ENCODE results near the gene SLC9A9. TPM values are rescaled to one million over a fixed set of nuclear protein-coding genes. Genes with fewer than 3 reads are reported as not detected.

SLC9A9 gene
- total RNA-seq, 2 donors from 2014 or later = 29.6 to 60.1 TPM

DNA sequence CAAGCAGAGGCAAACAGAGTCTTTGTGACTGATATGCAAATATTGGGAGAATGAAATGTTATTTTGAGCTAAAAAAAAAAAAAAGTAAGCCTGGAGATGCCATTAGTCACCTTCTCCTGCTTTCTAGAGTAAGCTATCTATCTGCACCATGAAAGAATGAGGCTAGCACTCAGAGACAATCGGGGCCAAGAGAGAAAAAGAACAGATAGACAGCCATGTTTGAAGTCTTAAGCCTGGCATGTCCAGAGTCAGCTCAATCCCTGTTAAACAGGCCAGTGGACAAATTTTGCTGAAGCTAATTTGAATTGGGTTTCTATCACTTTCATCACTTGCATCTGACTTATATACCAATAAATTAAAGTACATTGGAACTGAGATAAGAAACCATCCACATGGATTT lies 204.4 kb downstream of the SLC9A9 start:
- Histone ChIP-seq H3K4me1 (ENCODE audit: control insufficient read depth in 1 of 2, low read depth in 2 of 2) (no peaks in the 10 kb centered on the region), H3K27ac (no peak overlapping the region), H3K9me3 (no peaks in the 10 kb centered on the region), H3K36me3 (no peaks in the 10 kb centered on the region), H3K27me3 (replicated peaks; ENCODE audit: insufficient read depth) (no peaks in the 10 kb centered on the region), H3K4me3 (no peak overlapping the region)
- no peak for DNase-seq (ENCODE audit: low spot score)
- ATAC-seq (ENCODE audit: insufficient number of reproducible peaks, low FRiP score, low read depth) = no peak
- TF ChIP-seq, protein P1, sequence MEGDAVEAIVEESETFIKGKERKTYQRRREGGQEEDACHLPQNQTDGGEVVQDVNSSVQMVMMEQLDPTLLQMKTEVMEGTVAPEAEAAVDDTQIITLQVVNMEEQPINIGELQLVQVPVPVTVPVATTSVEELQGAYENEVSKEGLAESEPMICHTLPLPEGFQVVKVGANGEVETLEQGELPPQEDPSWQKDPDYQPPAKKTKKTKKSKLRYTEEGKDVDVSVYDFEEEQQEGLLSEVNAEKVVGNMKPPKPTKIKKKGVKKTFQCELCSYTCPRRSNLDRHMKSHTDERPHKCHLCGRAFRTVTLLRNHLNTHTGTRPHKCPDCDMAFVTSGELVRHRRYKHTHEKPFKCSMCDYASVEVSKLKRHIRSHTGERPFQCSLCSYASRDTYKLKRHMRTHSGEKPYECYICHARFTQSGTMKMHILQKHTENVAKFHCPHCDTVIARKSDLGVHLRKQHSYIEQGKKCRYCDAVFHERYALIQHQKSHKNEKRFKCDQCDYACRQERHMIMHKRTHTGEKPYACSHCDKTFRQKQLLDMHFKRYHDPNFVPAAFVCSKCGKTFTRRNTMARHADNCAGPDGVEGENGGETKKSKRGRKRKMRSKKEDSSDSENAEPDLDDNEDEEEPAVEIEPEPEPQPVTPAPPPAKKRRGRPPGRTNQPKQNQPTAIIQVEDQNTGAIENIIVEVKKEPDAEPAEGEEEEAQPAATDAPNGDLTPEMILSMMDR (IDR thresholded peaks at IDR 0.05) = no peak

DNA sequence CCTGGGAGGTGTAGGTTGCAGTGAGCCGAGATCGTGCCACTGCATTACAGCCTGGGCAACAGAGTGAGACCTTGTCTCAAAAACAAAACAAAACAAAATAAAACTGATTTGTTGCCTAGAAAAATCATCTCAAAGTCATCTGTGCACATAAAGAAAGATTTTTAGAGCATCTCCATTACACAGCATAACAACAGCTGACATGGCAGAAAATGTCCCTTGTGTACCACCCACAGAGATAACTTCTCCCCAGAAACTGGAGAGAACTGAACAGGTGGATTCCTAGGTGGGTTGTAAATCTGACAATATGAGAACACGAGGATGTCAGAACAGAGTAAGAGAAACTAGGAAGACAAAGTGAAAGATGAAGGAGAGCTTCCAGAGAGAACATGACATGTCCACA lies 207.5 kb downstream of the SLC9A9 start:
- DNase-seq (ENCODE audit: low spot score) (no peak), ATAC-seq (ENCODE audit: insufficient number of reproducible peaks, low FRiP score, low read depth) (no peak)
- TF ChIP-seq, protein P1 (IDR thresholded peaks at IDR 0.05) = no peak
- Histone ChIP-seq H3K27ac (no peak overlapping the region), H3K27me3 (replicated peaks; ENCODE audit: insufficient read depth) (no peaks in the 10 kb centered on the region), H3K36me3 (no peaks in the 10 kb centered on the region), H3K4me3 (no peak overlapping the region), H3K9me3 (peaks cover 14% of the 10 kb centered on the region), H3K4me1 (ENCODE audit: control insufficient read depth in 1 of 2, low read depth in 2 of 2) (no peaks in the 10 kb centered on the region)

DNA sequence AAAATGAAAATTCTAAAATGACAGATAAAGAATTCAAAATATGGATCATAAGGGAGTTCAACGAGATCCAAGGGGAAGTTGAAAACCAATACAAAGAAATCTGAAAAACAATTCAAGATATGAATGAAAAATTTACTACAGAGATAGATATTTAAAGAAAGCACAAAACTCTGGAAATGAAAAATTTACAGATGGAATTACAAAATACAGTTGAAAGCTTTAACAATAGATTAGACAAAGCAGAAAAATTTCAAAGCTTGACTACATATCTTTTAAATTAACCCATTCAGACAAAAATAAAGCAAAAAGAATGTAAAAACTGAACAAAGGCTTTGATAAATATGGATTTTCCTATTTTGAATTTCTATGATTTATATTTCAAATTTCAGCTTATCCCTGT lies 211.1 kb downstream of the SLC9A9 start:
- Histone ChIP-seq H3K27me3 (replicated peaks; ENCODE audit: insufficient read depth) (no peaks in the 10 kb centered on the region), H3K36me3 (no peaks in the 10 kb centered on the region), H3K4me1 (ENCODE audit: control insufficient read depth in 1 of 2, low read depth in 2 of 2) (no peaks in the 10 kb centered on the region), H3K9me3 (peaks cover 14% of the 10 kb centered on the region), H3K4me3 (no peak overlapping the region), H3K27ac (no peak overlapping the region)
- ATAC-seq (ENCODE audit: insufficient number of reproducible peaks, low FRiP score, low read depth) = no peak
- DNase-seq (ENCODE audit: low spot score) = no peak
- TF ChIP-seq, protein P1 (IDR thresholded peaks at IDR 0.05) = no peak

DNA sequence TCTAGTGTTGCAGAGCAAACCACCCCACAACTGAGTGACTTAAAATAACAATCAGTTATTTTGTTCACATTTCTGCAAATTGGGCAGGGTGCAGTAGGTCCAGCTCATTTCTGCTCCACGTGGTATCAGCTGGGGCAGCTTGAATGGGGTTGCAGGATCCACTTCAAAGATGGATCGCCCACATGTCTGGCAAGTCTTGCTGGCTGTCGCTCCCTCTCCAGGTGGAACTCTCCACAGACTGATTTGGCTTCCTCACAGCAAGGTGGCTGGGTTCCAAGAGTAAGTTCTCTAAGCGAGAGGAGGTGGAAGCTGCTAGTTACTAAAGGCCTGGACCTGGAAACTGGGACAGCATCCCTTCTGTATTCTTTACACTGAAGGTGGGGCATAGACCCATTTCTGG lies 213.3 kb downstream of the SLC9A9 start:
- no peak overlapping the region for H3K27ac ChIP-seq
- H3K36me3 ChIP-seq = no peaks in the 10 kb centered on the region
- ATAC-seq (ENCODE audit: insufficient number of reproducible peaks, low FRiP score, low read depth) (no peak), DNase-seq (ENCODE audit: low spot score) (no peak)
- TF ChIP-seq, protein P1 (IDR thresholded peaks at IDR 0.05) = no peak
- H3K4me1 ChIP-seq (ENCODE audit: control insufficient read depth in 1 of 2, low read depth in 2 of 2) = no peaks in the 10 kb centered on the region
- no peak overlapping the region for H3K4me3 ChIP-seq
- no peaks in the 10 kb centered on the region for H3K27me3 ChIP-seq (replicated peaks; ENCODE audit: insufficient read depth)
- H3K9me3 ChIP-seq = peaks cover 14% of the 10 kb centered on the region

DNA sequence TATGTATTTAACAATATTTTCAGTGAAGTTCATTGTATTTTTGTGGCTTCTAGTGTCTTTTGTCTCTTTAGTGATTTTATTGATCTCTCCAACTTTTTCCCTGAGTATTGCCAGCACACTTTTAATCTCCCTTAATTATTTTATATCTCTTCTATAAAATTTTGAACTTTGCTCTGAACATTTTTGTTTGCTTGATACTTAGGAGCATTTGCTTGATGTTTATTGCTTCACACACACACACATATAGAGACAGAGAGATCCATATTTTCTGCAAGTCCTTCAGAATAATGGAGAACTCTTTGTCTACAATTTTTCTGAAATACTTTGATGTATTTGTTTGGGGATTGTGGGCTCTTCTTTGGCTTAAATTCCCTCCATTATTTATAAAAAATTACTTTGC lies 213.8 kb downstream of the SLC9A9 start:
- Histone ChIP-seq H3K4me1 (ENCODE audit: control insufficient read depth in 1 of 2, low read depth in 2 of 2) (no peaks in the 10 kb centered on the region), H3K27me3 (replicated peaks; ENCODE audit: insufficient read depth) (no peaks in the 10 kb centered on the region), H3K27ac (no peak overlapping the region), H3K36me3 (no peaks in the 10 kb centered on the region), H3K9me3 (peaks cover 14% of the 10 kb centered on the region), H3K4me3 (no peak overlapping the region)
- DNase-seq (ENCODE audit: low spot score) (no peak), ATAC-seq (ENCODE audit: insufficient number of reproducible peaks, low FRiP score, low read depth) (no peak)
- TF ChIP-seq, protein P1 (IDR thresholded peaks at IDR 0.05) = no peak
